B cell (primary cell): ENCODE results near the gene ITGA6. TPM values are rescaled to one million over a fixed set of nuclear protein-coding genes. Genes with fewer than 3 reads are reported as not detected.
A peak's percentile ranks its signal among the peaks of the same experiment; 100 is the strongest.

Experiments used
- ATAC-seq: fragments of 200-7000 bp; cut with Tn5 transposase; one replicate; pipeline ENCODE4 v1.10.0; 2021; ENCODE audit warnings: low read depth, mild to moderate bottlenecking, moderate number of reproducible peaks, moderate library complexity
- CTCF ChIA-PET: fragments of 350-600 bp; sonication (Branson Sonifier 250); formaldehyde crosslinking; loops from one replicate; lab custom pipeline; 2021; ENCODE audit warnings: antibody characterized with exemption, inconsistent platforms; lab: Charles Lee
- POLR2A ChIA-PET: fragments of 350-600 bp; sonication (Branson Sonifier 250); formaldehyde crosslinking; loops from one replicate; lab custom pipeline; 2021; ENCODE audit warnings: antibody characterized with exemption; lab: Charles Lee
- DNase-seq: peaks from one replicate; pipeline ENCODE4 v3.0.0; 2013
- H2AFZ ChIP-seq: 2 replicates; pipeline ENCODE4 v1.6.1; 2012; ENCODE audit warnings: mild to moderate bottlenecking, low read depth, low read length; ENCODE audit not compliant: insufficient read depth, poor library complexity, severe bottlenecking
- H3K27ac ChIP-seq, 2 donors: 1 replicate in 1 of 2; 2 replicates in 1 of 2; pipeline ENCODE4 v1.5.1; 2012 to 2013; ENCODE audit warnings: low read length in 2 of 2, mild to moderate bottlenecking in 2 of 2, moderate library complexity in 1 of 2
- H3K27me3 ChIP-seq, 4 experiments: fragments of 200-600 bp in 1 of 4; sonication (generic) in 1 of 4; replicated peaks in 1 of 4; 1 replicate in 2 of 4; 2 replicates in 2 of 4; pipeline versions ENCODE4 v1.6.1 to v1.7.0; 2013 to 2016; ENCODE audit warnings: low read length in 3 of 4, mild to moderate bottlenecking in 2 of 4, mixed read lengths in 1 of 4, moderate library complexity in 1 of 4; ENCODE audit not compliant: insufficient read depth in 4 of 4, control insufficient read depth in 3 of 4; ENCODE audit errors: control extremely low read depth in 1 of 4
- H3K36me3 ChIP-seq, 2 experiments: replicated peaks in 1 of 2; 1 replicate in 1 of 2; 2 replicates in 1 of 2; pipeline versions ENCODE4 v1.6.1 to v1.7.1; 2013; ENCODE audit warnings: low read length in 1 of 2; ENCODE audit not compliant: insufficient read depth in 2 of 2, control insufficient read depth in 1 of 2; ENCODE audit errors: control extremely low read depth in 1 of 2, extremely low read depth in 1 of 2
- H3K4me1 ChIP-seq, 2 donors: fragments of 200-600 bp in 1 of 2; sonication (generic) in 1 of 2; 1 replicate in 1 of 2; 2 replicates in 1 of 2; pipeline versions ENCODE4 v1.5.1 to v1.6.1; 2013 to 2017; ENCODE audit warnings: low read length in 2 of 2; ENCODE audit not compliant: control insufficient read depth in 2 of 2, insufficient read depth in 2 of 2
- H3K4me2 ChIP-seq: replicated peaks from 2 replicates; pipeline ENCODE3; 2012; ENCODE audit warnings: mild to moderate bottlenecking, low read depth, low read length; ENCODE audit not compliant: poor library complexity, severe bottlenecking
- H3K4me3 ChIP-seq, 5 experiments: fragments of 200-600 bp in 1 of 5; sonication (generic) in 1 of 5; 1 replicate in 3 of 5; 2 replicates in 2 of 5; pipeline versions ENCODE4 v1.5.1 to v1.7.0; 2011 to 2016; ENCODE audit warnings: low read length in 4 of 5, mild to moderate bottlenecking in 4 of 5, low read depth in 2 of 5, control low read depth in 1 of 5, moderate library complexity in 1 of 5; ENCODE audit not compliant: insufficient read depth in 1 of 5; ENCODE audit errors: control extremely low read depth in 1 of 5, extremely low read depth in 1 of 5
- H3K79me2 ChIP-seq: fragments of 200-600 bp; sonication (generic); one replicate; pipeline ENCODE4 v1.6.0; 2016; ENCODE audit warnings: low read length; ENCODE audit not compliant: control insufficient read depth, insufficient read depth
- H3K9ac ChIP-seq: fragments of 200-600 bp; sonication (generic); 2 replicates; pipeline ENCODE4 v1.6.1; 2017; ENCODE audit warnings: mild to moderate bottlenecking, low read length, moderate library complexity
- H3K9me3 ChIP-seq, 3 donors: one replicate each; pipeline versions ENCODE4 v1.6.1 to v1.7.1; 2013; ENCODE audit warnings: low read length in 2 of 3; ENCODE audit not compliant: control insufficient read depth in 2 of 3, insufficient read depth in 1 of 3; ENCODE audit errors: control extremely low read depth in 1 of 3
- H4K20me1 ChIP-seq: 2 replicates; pipeline ENCODE4 v1.6.0; 2012; ENCODE audit warnings: mild to moderate bottlenecking, low read length; ENCODE audit not compliant: insufficient read depth, control insufficient read depth, poor library complexity, severe bottlenecking
- H3K27ac Mint-ChIP-seq: one replicate; pipeline ENCODE4 v1.8.0; 2021; ENCODE audit warnings: mixed read lengths
- H3K27me3 Mint-ChIP-seq: one replicate; pipeline ENCODE4 v1.8.0; 2021; ENCODE audit warnings: mixed read lengths
- H3K4me1 Mint-ChIP-seq: one replicate; pipeline ENCODE4 v1.8.0; 2021; ENCODE audit warnings: mixed read lengths
- H3K4me3 Mint-ChIP-seq: one replicate; pipeline ENCODE4 v1.8.0; 2021; ENCODE audit warnings: mixed read lengths
- H3K9me3 Mint-ChIP-seq: one replicate; pipeline ENCODE4 v1.8.0; 2022; ENCODE audit warnings: mixed read lengths; ENCODE audit not compliant: insufficient read depth
- CTCF ChIP-seq: fragments of 200-600 bp; IDR thresholded peaks from one replicate; pipeline ENCODE4 v1.8.0; 2022; ENCODE audit warnings: antibody characterized with exemption, mild to moderate bottlenecking
- EZH2 ChIP-seq: IDR thresholded peaks from 2 replicates; pipeline ENCODE4 v1.6.1; 2012; ENCODE audit warnings: borderline replicate concordance, low read depth, mild to moderate bottlenecking, moderate library complexity, low read length; ENCODE audit not compliant: insufficient read depth, poor library complexity, severe bottlenecking
- WGBS: methylation state at CpG from one replicate; pipeline ENCODE4 v1.1.5; 2013; ENCODE audit warnings: missing lambda C conversion rate; ENCODE audit not compliant: insufficient coverage; 5-methylcytosine and 5-hydroxymethylcytosine counted together
- intact Hi-C: fragments of 100-400 bp; cut with micrococcal nuclease; formaldehyde crosslinking; loops from one replicate; pipeline ENCODE4 v1.10.0; 2022
- polyA plus RNA-seq: library from polyadenylated mRNA; depleted of rRNA; stranded (reverse); fragments of >200 nt; gene quantifications from 2 replicates; pipeline ENCODE4 v1.2.3, GENCODE V29; 2012
- total RNA-seq, 2 donors: library from RNA; stranded (reverse); fragments of 120-200 nt in 1 of 2; gene quantifications; 1 replicate in 1 of 2; 2 replicates in 1 of 2; pipeline versions ENCODE4 v1.2.3 to v1.2.4, GENCODE V29; 2013 to 2022

Gene ITGA6
- total and polyA plus RNA-seq, 2 donors (not counting 1 experiment from before 2014, with no cell fraction given): 0.17 to 0.98 TPM

GRCh38 chr2:172428832-172429210 is 1.4 kb downstream of the ITGA6 start:
- H3K4me2 ChIP-seq: peak overlapping the region; percentile 96
- TF ChIP-seq EZH2 (no peak), CTCF (no peak)
- DNase-seq: peak; percentile 26
- no peak for ATAC-seq
- Mint-ChIP-seq H3K9me3 (no peaks in the 10 kb centered on the region), H3K27me3 (peaks cover 79% of the 10 kb centered on the region), H3K4me1 (peaks cover 14% of the 10 kb centered on the region), H3K4me3 (peak overlapping the region; percentile 81), H3K27ac (no peak overlapping the region)
- no peaks in the 10 kb centered on the region for H3K36me3 ChIP-seq
- peaks cover 0 to 65% (median 48%) of the 10 kb centered on the region in 4 experiments for H3K27me3 ChIP-seq
- 9% methylated on average over 3 of the region's 9 CpGs for WGBS
- H4K20me1 ChIP-seq: no peaks in the 10 kb centered on the region
- POLR2A ChIA-PET: interaction anchor here (0.6 kb wide), 1 partner anchor 1607 kb away, joined by 3 read pairs; no protein-coding TSS in a partner anchor
- peak overlapping the region; percentile 72 for H2AFZ ChIP-seq
- H3K4me1 ChIP-seq: peaks cover 18 to 20% of the 10 kb centered on the region in 2 donors
- H3K4me3 ChIP-seq: peak overlapping the region in 2 of 5 experiments; percentile 8 to 53
- no peak overlapping the region for H3K9ac ChIP-seq
- CTCF ChIA-PET: no interaction called here
- no peaks in the 10 kb centered on the region for H3K79me2 ChIP-seq
- intact Hi-C loops: loop anchor here (5.0 kb wide), 1 partner anchor 33 kb away; no protein-coding TSS in a partner anchor
- H3K27ac ChIP-seq: no peak overlapping the region
- peaks cover 0 to 5% (median 0%) of the 10 kb centered on the region in 3 donors for H3K9me3 ChIP-seq

GRCh38 chr2:172429301-172429968 is 2.0 kb downstream of the ITGA6 start:
- peaks cover 20 to 22% of the 10 kb centered on the region in 2 donors for H3K4me1 ChIP-seq
- no peaks in the 10 kb centered on the region for H3K79me2 ChIP-seq
- no peak for DNase-seq
- Mint-ChIP-seq H3K27me3 (peaks cover 73% of the 10 kb centered on the region), H3K4me1 (peaks cover 14% of the 10 kb centered on the region), H3K27ac (no peak overlapping the region), H3K9me3 (no peaks in the 10 kb centered on the region), H3K4me3 (peak overlapping the region; percentile 81)
- H3K9ac ChIP-seq: no peak overlapping the region
- ATAC-seq: no peak
- no peak overlapping the region for H3K4me2 ChIP-seq
- 14% methylated on average over 9 of the region's 9 CpGs for WGBS
- ChIA-PET POLR2A (no interaction called here), CTCF (no interaction called here)
- H3K27ac ChIP-seq: no peak overlapping the region
- TF ChIP-seq EZH2: no peak
- no peak for TF ChIP-seq CTCF
- H3K4me3 ChIP-seq: no peak overlapping the region
- H3K27me3 ChIP-seq: peaks cover 0 to 68% (median 45%) of the 10 kb centered on the region in 4 experiments
- H3K36me3 ChIP-seq: no peaks in the 10 kb centered on the region
- intact Hi-C loops: loop anchor here (5.0 kb wide), 1 partner anchor 33 kb away; no protein-coding TSS in a partner anchor
- H3K9me3 ChIP-seq: peaks cover 0 to 5% (median 0%) of the 10 kb centered on the region in 3 donors
- no peaks in the 10 kb centered on the region for H4K20me1 ChIP-seq
- H2AFZ ChIP-seq: no peak overlapping the region
